SW480 (cell line): Measurements from ENCODE around the gene C1orf105.
"Not testable (repeated sequence)": the region's sequence is repeated elsewhere in the genome, so short reads cannot be mapped to it uniquely, and the experiment has no call there.

ENCODE experiments used
- DNase-seq: peaks from one replicate; pipeline ENCODE4 v3.0.0-alpha.2; 2016; ENCODE audit warnings: low spot score

Gene C1orf105, protein sequence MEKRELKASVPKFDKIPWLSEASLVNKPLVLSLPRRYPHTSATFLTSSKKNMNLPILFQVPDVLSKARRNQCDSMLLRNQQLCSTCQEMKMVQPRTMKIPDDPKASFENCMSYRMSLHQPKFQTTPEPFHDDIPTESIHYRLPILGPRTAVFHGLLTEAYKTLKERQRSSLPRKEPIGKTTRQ

DNA sequence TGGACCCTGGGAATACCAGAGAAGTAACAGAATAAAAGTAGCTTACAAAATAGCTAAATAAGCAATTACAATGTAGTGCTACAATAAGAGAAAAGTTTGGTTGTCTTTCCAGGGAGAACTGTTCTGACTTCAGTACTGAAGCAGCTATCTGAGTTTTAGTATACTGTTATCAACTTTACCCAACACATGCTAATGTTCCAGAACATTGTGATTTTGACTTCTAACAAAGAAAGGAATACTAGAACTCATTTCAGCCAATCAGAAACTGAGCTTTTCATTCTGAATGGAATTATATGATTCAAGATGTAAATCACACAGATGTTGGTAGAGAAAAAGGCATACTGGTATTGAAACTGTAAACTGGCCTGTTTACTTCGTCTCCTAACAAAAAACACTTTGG is at the start of gene C1orf105:
Gene C1orf105, plus strand, starts transcription at position 301 of the 400 bp plus-strand sequence. CDS start 201 bp downstream, outside the sequence.
- DNase-seq: no peak

DNA sequence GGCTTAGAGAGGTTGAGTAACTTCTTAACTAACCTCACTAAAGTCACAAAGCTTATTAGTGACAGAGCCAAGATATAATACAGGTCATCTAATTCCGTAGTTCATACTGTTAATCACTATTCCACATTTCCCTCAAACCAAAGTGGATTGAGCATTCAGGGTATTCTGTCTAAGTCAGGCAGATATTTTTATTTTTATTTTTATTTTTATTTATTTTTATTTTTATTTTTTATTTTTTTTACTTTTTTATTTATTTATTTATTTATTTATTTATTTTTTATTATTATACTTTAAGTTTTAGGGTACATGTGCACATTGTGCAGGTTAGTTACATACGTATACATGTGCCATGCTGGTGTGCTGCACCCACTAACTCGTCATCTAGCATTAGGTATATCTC is 48.8 kb upstream of the C1orf105 start:
- DNase-seq: not testable (repeated sequence)

DNA sequence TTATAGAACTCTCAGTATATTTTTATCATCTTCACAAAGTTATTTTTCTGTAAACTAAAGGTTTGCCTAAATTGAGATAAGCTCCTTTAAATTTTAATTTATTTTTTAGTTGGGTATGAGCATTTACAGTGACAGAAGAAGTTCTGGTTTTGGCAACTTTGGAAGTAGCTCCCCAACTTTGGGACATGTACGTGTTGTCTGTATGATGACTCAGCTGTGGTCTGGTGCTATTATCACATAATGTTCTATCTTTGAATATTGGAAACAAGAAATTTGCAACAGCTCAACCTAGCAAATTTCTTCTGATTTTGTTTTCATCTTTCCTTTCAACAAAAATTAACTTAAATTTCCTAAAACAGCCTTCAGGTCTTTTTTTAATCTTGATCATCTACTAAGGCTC is 46.6 kb upstream of the C1orf105 start:
- DNase-seq: no peak

DNA sequence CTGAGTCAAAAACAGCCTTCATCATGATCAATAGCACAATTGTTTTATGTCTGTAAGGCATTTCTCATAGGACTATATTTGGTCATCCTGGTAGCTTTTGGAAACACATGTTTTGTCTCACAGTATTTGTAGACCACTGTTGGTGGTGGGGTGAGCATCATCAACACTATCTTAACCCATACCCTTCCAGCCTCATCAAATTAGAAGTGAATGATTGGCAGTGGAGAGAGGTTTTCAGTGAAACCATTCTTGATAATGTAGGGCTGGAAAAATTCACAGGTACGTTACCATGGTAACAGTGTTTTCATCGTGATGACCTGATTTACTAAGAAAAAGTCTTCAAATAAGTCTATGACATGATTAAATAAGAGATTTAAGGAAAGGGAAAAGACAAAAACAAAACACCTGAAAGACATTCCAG is 45.3 kb upstream of the C1orf105 start:
- no peak for DNase-seq

DNA sequence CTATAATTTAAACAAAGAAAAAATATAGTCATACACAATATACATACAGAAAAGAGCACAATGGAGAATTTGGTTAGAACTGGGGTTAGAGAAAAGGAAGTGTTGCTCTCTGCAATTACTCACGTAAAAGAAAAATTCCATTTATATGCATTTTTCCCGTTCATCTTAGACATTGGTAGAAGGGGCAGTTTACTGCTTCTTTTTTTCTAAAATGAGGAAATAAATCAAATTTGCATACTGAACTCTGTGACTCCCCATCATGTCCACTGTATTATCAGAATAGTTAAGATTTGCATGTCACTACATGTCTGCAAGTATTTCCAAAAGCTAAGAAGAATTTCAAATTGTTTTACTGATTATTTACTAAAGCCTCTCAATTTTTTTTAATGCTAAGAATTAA is 44.1 kb upstream of the C1orf105 start:
- no peak for DNase-seq

DNA sequence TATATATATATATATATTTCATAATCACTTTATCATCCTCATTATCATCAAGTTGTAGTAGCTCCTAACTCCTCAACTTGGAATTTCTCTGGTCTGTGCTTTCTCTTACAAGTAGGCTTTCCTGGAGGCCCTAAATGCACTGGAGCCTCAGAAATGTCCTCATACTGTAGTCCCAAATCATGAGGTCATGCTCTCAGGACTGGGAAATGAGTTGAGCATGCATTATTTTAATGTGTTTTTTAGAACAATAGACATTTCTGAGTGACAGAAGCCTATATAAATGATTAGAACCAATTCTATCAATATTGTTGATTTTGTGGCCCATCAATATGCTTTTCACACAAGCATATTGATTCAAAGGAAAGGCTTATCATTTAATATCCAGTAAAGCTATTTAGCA is 42.9 kb upstream of the C1orf105 start:
- no peak for DNase-seq

DNA sequence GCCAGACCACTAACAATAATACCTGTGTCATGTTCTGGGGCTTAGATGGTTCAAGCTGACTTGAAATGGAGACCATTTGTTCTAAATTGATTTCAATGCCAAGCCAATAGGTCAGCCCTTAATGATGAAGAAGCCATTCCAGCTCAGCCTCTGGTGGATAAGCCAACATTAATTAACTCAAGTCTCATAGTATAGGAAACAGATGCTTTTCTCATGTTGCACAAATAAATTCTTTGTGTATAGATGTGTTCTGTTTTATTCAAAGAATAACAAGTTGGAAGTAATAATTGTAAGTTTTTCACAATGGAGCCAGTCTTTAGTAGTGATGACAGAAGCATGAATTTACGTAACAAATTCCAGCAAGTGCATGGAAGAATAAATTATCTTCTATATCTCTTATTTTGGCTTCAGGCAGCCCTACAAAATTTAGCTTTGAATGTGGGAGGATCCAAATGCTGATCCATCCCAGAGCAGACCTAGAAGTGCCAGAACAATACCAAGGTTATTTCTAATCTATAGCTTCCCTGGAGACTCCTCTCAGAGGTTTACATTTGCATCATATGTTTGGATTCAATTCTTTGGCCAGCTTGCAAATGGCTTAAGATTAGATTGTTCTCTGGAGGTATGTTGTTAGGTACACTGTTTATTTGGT is 42.2 kb upstream of the C1orf105 start:
- DNase-seq: no peak

DNA sequence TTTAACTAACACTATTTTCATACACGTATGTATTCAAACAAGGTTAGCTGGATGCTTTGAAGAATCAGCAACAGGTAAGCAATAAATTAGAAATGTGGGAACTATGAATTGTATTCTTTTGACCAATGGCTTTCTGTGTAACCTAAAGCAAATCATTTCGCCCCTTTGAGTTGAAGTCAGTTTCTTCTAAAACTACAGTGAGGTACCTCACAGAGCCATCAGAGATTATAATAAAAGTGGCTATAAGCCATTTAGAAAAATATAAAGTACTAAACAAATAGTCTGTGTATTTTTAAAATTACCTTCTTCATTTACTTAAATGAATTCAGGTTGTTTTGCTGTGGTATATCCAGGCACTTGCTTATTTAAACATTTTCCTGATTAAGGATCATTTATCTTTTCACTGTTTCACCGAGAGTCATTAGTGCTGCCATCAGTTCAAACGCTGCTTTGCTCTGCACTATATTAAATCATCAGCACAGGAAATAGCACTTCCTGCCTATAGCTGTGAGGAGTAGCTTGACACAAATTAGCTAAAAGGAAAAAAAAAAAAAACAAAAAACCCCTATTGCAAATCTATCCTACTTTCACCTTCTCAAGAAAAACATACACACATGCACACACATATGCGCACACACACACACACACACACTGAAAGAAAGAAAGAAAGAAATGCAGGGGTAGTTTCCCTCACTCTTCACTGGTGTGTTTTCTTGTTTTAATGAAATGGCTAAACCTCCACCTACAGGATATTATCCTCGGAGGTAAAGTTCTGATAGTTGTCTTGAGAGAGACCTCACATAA is 39.8 kb upstream of the C1orf105 start:
- DNase-seq: no peak

DNA sequence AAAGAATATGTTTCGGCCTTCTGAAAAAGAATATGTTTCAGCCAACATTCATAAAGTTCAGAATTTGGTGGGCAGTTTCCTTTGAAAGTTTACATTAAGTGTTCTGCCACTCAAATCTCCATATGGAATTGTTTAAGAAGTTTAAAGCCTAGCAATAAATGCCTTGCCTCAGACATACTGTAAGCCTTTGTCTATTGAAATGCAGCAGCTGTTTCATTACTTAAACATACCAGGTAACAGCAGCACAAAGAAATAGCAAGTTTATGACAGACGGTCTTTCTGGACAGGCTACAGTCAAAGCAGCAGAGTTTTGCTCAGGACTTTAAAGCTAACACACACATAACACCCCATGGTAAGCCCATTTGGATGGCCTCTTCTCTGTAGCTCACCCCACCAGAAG is 38.5 kb upstream of the C1orf105 start:
- no peak for DNase-seq

DNA sequence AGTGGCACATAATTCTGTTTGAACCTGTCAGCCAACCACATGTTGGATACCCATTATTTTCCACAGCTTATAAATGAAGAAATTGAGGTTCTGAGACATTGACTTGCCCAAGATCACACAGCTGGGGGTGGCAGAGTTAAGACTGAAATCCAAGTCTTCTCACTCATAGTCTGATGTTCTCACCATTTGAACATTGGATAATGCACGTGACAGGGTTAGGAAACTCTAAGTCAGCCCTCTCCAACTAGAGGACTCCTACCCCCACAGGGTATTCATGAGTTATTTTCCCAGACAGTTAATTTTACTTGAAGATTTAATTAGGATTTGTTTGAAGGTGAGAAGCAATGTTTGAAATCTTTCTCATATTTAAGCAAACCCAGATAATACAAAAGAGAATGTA is 38.1 kb upstream of the C1orf105 start:
- DNase-seq: no peak

DNA sequence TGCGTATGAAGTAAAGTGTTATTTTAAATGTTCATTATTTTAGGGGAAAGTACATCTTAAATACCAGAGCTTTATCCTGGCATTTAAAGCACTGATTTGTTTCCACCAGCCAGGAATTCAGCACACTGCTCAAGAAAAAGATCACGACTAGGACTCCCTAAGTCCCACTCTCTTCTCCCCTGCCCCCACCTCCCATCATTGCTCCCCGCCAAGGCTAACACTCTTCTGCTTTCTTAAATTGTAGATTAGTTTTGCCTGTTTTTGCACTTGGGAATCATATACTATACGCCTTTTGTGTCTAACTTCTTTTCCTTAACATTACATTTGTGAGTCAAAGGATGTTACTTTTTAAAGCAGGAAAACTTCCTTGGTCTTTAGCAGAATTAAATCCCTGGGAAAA is 37.5 kb upstream of the C1orf105 start:
- DNase-seq: no peak

DNA sequence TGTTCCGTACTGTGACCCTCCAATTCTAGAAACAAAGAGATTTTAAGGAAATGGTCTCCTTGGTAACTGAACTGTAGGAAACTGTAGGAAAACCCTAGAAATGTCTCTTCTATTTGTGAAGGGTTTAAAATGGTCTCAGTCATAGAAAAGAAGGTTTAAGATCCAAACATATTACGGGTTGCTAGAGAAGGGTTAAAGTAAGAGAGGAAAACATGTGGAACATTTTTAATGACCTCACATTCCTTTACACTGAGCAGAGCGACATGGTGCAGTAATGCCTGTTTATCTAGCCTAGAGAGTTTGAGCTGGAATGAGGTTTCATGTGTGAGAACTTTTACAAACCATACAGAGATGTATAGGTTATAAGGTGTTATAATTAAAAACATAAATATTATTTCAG is 36.9 kb upstream of the C1orf105 start:
- DNase-seq: no peak

DNA sequence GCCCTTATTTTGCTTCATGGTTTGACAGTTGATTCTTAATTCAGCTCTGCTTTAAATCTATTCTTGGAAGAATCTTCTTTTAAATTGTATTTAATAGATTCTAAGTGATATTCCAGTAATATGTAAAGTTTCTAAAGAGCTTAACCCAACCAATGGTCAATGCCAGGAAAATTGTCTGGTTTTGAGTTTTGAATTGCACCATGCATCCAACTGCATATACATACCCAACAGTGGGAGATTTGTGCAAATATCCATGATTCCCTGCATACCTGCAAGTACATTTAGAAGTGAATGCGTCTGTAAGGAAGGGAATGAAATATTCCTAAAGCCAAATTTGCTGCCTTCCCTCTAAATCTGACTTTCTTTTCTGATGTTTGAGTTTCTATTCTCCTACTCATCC is 35.8 kb upstream of the C1orf105 start:
- no peak for DNase-seq

DNA sequence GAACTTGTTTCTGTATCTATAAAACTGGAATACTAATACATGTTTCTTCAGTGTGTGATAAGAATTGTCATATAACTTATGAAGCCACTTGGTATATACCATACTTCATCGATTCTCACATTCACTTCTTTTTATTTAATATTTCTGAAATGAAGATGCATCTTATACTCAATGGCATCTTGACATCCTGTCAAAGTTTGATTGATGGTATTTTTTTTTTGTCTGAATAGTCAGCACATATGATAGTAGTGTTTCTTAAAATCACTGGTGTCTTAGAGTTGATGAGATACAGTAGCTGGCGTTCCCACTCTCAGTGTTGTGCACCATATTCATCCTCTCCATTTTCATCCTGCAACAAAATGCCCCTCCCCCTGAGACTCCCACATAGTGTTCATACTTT is 34.4 kb upstream of the C1orf105 start:
- no peak for DNase-seq

DNA sequence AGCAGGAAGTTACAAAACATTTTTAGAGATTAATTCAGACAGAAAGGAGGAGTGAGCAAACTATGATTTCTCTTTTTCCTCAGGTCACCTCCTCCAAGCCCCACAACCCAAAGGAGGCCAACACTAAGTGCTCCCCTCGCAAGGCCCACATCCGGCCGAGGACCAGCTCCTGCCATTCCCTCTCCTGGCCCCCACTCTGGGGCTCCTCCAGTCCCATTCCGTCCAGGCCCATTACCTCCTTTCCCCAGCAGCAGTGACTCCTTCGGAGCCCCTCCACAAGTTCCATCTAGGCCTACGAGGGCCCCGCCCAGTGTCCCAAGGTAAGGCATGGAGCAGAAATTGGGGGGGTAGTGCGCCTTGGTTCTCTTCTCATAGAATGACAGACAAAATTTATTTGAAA is 32.0 kb upstream of the C1orf105 start:
- DNase-seq: no peak

DNA sequence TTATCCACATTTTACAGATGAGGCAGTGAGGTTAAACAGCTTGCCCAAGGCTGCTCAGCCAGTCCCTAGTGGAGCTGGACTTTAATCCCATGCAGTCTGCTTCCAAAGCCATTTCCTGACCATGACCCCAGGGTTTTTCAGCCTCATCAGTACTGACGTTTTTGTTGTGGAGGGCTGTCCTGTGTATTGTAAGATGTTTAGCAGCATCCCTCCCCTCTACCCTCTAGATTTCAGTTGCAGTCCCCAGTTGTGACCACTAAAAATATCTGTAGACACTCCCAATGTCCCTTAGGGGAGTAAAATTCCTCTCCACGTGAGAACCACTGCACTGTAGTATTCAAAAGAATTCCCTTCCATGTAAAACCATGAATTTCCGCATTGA is 30.2 kb upstream of the C1orf105 start:
- no peak for DNase-seq

DNA sequence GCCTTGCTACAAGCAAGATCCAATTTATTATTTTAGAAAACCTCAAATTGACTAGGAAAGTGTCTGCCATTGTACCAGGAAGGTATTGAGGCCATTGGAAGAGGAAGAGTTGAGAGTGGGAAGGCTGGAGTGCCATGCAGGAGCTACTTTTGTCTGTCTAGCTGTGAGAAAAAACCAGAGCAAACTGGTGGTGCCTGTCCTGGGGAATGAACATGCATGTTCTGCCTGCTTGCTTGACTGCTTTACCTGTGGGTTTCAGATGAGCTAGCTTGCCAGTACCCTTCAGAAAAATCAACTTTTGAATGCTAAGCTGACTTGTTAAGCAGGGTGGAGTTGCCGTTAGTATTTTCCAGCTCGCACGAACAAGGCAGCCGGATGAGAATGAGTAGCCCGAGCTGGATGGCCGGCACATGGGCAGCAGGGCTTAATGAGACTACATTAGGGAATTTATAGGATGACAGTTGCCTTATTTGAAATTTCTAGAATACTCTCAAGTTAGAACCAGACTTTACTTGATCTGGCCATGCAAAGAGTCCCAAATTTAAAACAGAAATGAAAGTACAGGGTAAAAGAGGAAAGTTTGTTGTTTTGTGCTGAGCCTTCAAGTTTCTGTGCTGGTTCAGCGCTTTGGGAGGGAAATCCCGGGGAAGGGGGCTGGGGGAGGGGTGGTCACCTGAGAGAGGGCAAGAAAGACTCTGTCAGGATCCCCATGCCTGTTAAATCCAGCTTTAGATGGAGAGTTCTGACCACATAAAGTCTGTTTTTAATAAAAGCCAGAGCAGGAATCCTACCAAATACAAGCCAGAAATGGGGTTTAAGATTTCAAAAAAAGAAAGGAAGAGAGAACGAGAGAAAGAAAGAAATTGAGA is 29.6 kb upstream of the C1orf105 start:
- DNase-seq: no peak

DNA sequence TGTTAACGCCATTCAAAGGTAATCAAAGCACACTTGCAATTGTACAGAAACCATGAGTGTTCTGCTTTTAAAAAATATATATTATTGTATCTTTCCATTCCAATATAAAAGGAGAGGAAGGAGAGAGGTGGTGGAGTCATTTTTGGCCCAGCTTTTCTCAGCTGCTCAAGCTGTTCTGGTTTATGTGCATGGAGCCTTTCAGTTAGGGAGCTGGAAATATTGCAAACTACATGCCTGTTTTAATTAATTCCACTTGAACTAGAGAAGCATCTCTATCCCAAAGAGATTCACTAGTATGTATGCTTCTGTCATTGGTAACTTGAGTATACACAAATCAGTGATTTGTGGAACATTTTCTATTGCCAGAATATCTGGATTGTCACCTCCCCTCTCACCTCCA is 28.5 kb upstream of the C1orf105 start:
- no peak for DNase-seq

DNA sequence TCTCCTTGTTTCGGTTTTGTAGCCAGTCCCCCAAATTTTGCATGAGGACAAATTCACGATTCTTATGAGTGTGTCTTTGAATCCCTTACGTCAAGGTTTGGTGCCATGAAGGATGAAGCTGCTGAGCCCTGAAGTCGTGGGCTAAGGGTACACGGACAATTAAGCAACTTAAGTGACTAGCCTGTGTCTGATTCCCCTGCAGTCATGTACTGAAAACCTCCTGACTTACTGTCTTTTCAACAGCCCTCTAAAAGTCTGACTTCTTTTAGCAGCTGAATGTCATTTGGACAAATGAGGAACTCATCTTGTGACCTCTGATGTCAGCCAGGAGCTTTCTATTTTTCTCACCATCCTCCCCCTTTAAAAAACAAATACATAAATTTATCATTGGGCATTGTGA is 27.1 kb upstream of the C1orf105 start:
- DNase-seq: no peak

DNA sequence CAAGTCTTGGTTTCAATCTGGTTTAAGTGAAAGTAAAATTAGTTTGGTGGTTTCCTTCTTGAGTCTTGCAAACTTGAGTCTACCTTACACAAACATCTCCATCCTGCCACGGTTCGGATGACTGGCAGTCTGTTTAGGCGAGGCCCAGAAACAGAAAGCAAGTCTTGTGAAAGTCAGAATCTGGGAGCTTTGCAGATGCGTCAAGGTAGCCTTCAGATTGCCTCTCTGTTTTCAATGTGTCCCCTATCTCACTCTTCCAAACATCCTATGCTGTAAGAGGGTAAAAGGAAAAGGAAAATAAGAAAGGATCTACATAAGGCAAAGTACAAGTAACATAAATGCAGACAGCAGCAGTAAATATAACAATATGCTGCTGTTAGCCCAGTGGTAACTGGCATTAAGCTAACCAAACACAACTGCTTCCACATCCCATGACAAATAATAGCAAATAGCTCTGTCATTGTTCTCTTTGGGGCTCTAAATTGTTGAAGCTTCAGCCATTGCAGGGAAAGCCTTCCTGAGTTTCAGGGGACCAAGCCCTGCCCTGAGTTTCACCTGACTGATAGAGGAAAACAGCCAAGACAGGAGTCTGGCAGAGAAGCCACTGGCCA is 26.2 kb upstream of the C1orf105 start:
- no peak for DNase-seq

DNA sequence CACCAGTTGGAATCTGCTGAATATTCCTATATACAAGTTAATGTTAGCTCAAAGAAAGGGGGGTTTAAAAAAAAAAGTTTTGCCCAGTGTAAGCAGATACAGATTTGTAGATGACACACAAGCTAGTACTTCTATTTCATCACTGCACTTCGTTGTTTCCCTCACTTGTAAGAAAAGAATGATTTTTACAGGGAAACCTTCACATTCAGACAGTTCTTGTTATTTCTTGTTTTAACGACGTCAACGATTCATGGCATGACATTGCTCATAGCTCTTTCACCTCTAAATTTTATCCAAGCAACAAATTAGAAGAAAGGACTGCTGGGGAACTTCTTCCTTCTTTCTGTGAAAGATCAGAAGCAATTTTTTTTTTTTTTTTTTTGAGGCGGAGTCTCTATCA is 25.7 kb upstream of the C1orf105 start:
- DNase-seq: no peak

DNA sequence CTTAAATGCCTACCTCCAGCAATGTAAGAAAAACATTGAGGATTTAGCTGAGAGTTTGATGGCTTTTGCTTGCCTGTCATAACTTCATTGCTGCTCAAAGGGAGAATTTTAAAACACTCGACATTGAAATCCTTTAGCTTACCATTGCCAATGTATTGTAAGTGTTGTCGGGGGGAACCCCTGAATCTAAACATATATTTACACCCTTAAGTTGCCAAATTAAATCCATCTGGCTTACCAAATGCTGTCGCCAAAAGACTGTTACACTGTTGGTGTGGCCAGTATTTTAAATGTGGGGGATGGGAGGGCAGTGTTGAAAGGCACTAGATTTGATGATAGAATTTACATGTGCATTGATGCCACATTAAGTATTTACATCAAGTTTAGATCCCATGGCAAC is 24.9 kb upstream of the C1orf105 start:
- no peak for DNase-seq
